WTC11 (cell line): ENCODE results near the gene NUB1. TPM values are rescaled to one million over a fixed set of nuclear protein-coding genes. Genes with fewer than 3 reads are reported as not detected.
A peak's percentile ranks its signal among the peaks of the same experiment; 100 is the strongest.

Experiments
- ATAC-seq: fragments of 200-7000 bp; cut with Tn5 transposase; 2 replicates; pipeline ENCODE4 v1.10.0; 2021; ENCODE audit warnings: mild to moderate bottlenecking, moderate library complexity
- Bru-seq: library from RNA; stranded (reverse); fragments of 400-500 nt; gene quantifications from one replicate; lab custom pipeline; 2021; lab: Mats Ljungman, UMichigan
- CTCF ChIA-PET: fragments of 300-600 bp; sonication (Branson Sonifier 250); formaldehyde crosslinking; loops from one replicate; lab custom pipeline; 2021; ENCODE audit warnings: antibody characterized with exemption; lab: Charles Lee
- POLR2A ChIA-PET: fragments of 350-600 bp; sonication (Branson Sonifier 250); formaldehyde crosslinking; loops from one replicate; lab custom pipeline; 2021; ENCODE audit warnings: antibody characterized with exemption; lab: Charles Lee
- DNase-seq: peaks from one replicate; pipeline ENCODE4 v3.0.0; 2021; ENCODE audit warnings: low spot score
- H3K27ac Mint-ChIP-seq: 2 replicates; pipeline ENCODE4 v1.8.0; 2021; ENCODE audit warnings: mixed read lengths
- H3K27me3 Mint-ChIP-seq: 2 replicates; pipeline ENCODE4 v1.8.0; 2021; ENCODE audit warnings: low read depth, mild to moderate bottlenecking, moderate library complexity, mixed read lengths
- H3K36me3 Mint-ChIP-seq: 2 replicates; pipeline ENCODE4 v1.8.0; 2021; ENCODE audit warnings: mixed read lengths
- H3K4me1 Mint-ChIP-seq: 2 replicates; pipeline ENCODE4 v1.8.0; 2022; ENCODE audit warnings: mixed read lengths
- H3K4me3 Mint-ChIP-seq: 2 replicates; pipeline ENCODE4 v1.8.0; 2021; ENCODE audit warnings: mild to moderate bottlenecking, moderate library complexity, mixed read lengths
- H3K9me3 Mint-ChIP-seq: 2 replicates; pipeline ENCODE4 v1.8.0; 2021; ENCODE audit warnings: mixed read lengths
- CBFB ChIP-seq: sonication (generic); formaldehyde crosslinking; IDR thresholded peaks from 2 replicates; pipeline ENCODE4 v1.8.1; 2022; ENCODE audit warnings: mild to moderate bottlenecking, low read depth, missing genetic modification reagents
- CREM ChIP-seq: sonication (generic); formaldehyde crosslinking; IDR thresholded peaks from 2 replicates; pipeline ENCODE4 v1.8.1; 2022; ENCODE audit warnings: mild to moderate bottlenecking, missing genetic modification reagents, moderate library complexity
- CTCF ChIP-seq: fragments of 200-600 bp; IDR thresholded peaks from 2 replicates; pipeline ENCODE4 v1.8.0; 2022; ENCODE audit warnings: antibody characterized with exemption
- ELF4 ChIP-seq: sonication (generic); formaldehyde crosslinking; IDR thresholded peaks from 2 replicates; pipeline ENCODE4 v1.8.1; 2022; ENCODE audit warnings: low read depth, mild to moderate bottlenecking, moderate library complexity, missing genetic modification reagents
- ERG ChIP-seq: fragments of 250-450 bp; sonication (Bioruptor Pico); IDR thresholded peaks from 2 replicates; pipeline ENCODE4 v1.8.0; 2021; ENCODE audit warnings: mild to moderate bottlenecking
- ETV6 ChIP-seq: sonication (generic); formaldehyde crosslinking; IDR thresholded peaks from 2 replicates; pipeline ENCODE4 v1.8.1; 2022; ENCODE audit warnings: mild to moderate bottlenecking, missing genetic modification reagents
- FOXJ3 ChIP-seq: sonication (generic); formaldehyde crosslinking; IDR thresholded peaks from 2 replicates; pipeline ENCODE4 v1.9.0; 2021; ENCODE audit warnings: missing genetic modification reagents, mild to moderate bottlenecking, borderline replicate concordance
- FOXK1 ChIP-seq: sonication (generic); formaldehyde crosslinking; IDR thresholded peaks from 2 replicates; pipeline ENCODE4 v1.8.0; 2022; ENCODE audit warnings: mild to moderate bottlenecking, moderate library complexity, missing genetic modification reagents
- FOXP1 ChIP-seq: sonication (generic); formaldehyde crosslinking; IDR thresholded peaks from 2 replicates; pipeline ENCODE4 v1.8.0; 2022; ENCODE audit warnings: missing genetic modification reagents, mild to moderate bottlenecking, moderate library complexity, borderline replicate concordance
- MAX ChIP-seq: sonication (generic); formaldehyde crosslinking; IDR thresholded peaks from 2 replicates; pipeline ENCODE4 v1.8.0; 2022; ENCODE audit warnings: mild to moderate bottlenecking, missing genetic modification reagents
- MXD4 ChIP-seq: fragments of 250-450 bp; sonication (Bioruptor Pico); IDR thresholded peaks from 2 replicates; pipeline ENCODE4 v1.8.0; 2021; ENCODE audit warnings: mild to moderate bottlenecking, moderate library complexity, borderline replicate concordance
- NFE2L1 ChIP-seq: sonication (generic); formaldehyde crosslinking; IDR thresholded peaks from 2 replicates; pipeline ENCODE4 v1.8.1; 2023; ENCODE audit warnings: missing genetic modification reagents
- NFYB ChIP-seq: sonication (generic); formaldehyde crosslinking; conservative IDR thresholded peaks from 2 replicates; pipeline ENCODE4 v1.8.0; 2022; ENCODE audit warnings: low read depth, missing genetic modification reagents
- NR1H2 ChIP-seq: sonication (generic); formaldehyde crosslinking; IDR thresholded peaks from 2 replicates; pipeline ENCODE4 v1.9.0; 2021; ENCODE audit warnings: mild to moderate bottlenecking, moderate library complexity, missing genetic modification reagents
- NR3C1 ChIP-seq: sonication (generic); formaldehyde crosslinking; conservative IDR thresholded peaks from 2 replicates; pipeline ENCODE4 v1.8.1; 2023; ENCODE audit warnings: low read depth, mild to moderate bottlenecking, missing genetic modification reagents
- OVOL2 ChIP-seq: fragments of 250-450 bp; sonication (Bioruptor Pico); IDR thresholded peaks from 2 replicates; pipeline ENCODE4 v1.9.0; 2021; ENCODE audit warnings: mild to moderate bottlenecking, borderline replicate concordance
- RORB ChIP-seq: fragments of 250-450 bp; sonication (Bioruptor Pico); IDR thresholded peaks from 2 replicates; pipeline ENCODE4 v1.9.0; 2021; ENCODE audit warnings: mild to moderate bottlenecking
- SMAD3 ChIP-seq: sonication (generic); formaldehyde crosslinking; IDR thresholded peaks from 2 replicates; pipeline ENCODE4 v1.8.0; 2022; ENCODE audit warnings: missing genetic modification reagents, mild to moderate bottlenecking, borderline replicate concordance
- ZBTB21 ChIP-seq: sonication (generic); formaldehyde crosslinking; IDR thresholded peaks from 2 replicates; pipeline ENCODE4 v1.8.1; 2023; ENCODE audit warnings: mild to moderate bottlenecking, missing genetic modification reagents, borderline replicate concordance
- ZBTB43 ChIP-seq: sonication (generic); formaldehyde crosslinking; IDR thresholded peaks from 2 replicates; pipeline ENCODE4 v1.8.1; 2023; ENCODE audit warnings: mild to moderate bottlenecking, missing genetic modification reagents
- ZNF317 ChIP-seq: sonication (generic); formaldehyde crosslinking; IDR thresholded peaks from 2 replicates; pipeline ENCODE4 v1.8.1; 2023; ENCODE audit warnings: low read depth, mild to moderate bottlenecking, moderate library complexity, missing genetic modification reagents, borderline replicate concordance
- ZNF396 ChIP-seq: fragments of 250-450 bp; sonication (Bioruptor Pico); IDR thresholded peaks from 2 replicates; pipeline ENCODE4 v1.8.0; 2021; ENCODE audit warnings: mild to moderate bottlenecking, moderate library complexity, borderline replicate concordance
- ZNF416 ChIP-seq: fragments of 250-450 bp; sonication (Bioruptor Pico); IDR thresholded peaks from 2 replicates; pipeline ENCODE4 v1.9.0; 2021; ENCODE audit warnings: mild to moderate bottlenecking, inconsistent platforms
- ZNF512 ChIP-seq: sonication (generic); formaldehyde crosslinking; IDR thresholded peaks from 2 replicates; pipeline ENCODE4 v1.8.1; 2022; ENCODE audit warnings: missing genetic modification reagents, borderline replicate concordance
- ZNF671 ChIP-seq: fragments of 250-450 bp; sonication (Bioruptor Pico); IDR thresholded peaks from 2 replicates; pipeline ENCODE4 v1.8.0; 2021; ENCODE audit warnings: mild to moderate bottlenecking
- long read RNA-seq, 3 experiments: library from RNA in 1 of 3; library from capped mRNA in 1 of 3; library from polyadenylated mRNA in 1 of 3; unstranded in 2 of 3; stranded (forward) in 1 of 3; transcript quantifications; one replicate each; pipeline ENCODE4 v2.0.0, GENCODE V29; 2021
- total RNA-seq: library from RNA; stranded (reverse); gene quantifications from 3 replicates; pipeline ENCODE4 v1.2.3, GENCODE V29; 2021
- TF ChIP-seq, protein P1 (sequence below): fragments of 250-450 bp; sonication (Bioruptor Pico); IDR thresholded peaks from 2 replicates; pipeline ENCODE4 v1.9.0; 2021; ENCODE audit warnings: mild to moderate bottlenecking

Gene NUB1
- total RNA-seq: 31.2 to 38.3 TPM (median 33.5 TPM) in 3 replicates
- percentile 76 among the genes with signal in this experiment for Bru-seq, nascent RNA
- long read RNA-seq, experiment 1, transcript NUB1-212 (15 exons, 3,210 nt): minor isoform, 11 of 183 reads
- long read RNA-seq, experiment 1, transcript NUB1-201 (15 exons, 3,180 nt): minor isoform, 37 of 183 reads
- long read RNA-seq, experiment 1, transcript NUB1-203 (9 exons, 1,703 nt): major isoform, 57 of 183 reads
- long read RNA-seq, experiment 1, partial matches to known transcripts: 34 of 183 reads
- long read RNA-seq, experiment 1, other reads (novel, unspliced or antisense): 42 of 183 reads
- long read RNA-seq, experiment 2, transcript NUB1-203 (9 exons, 1,703 nt): major isoform, 9 of 55 reads
- long read RNA-seq, experiment 2, partial matches to known transcripts: 24 of 55 reads
- long read RNA-seq, experiment 2, other reads (novel, unspliced or antisense): 20 of 55 reads
- long read RNA-seq, experiment 3, transcript NUB1-201 (15 exons, 3,180 nt): minor isoform, 8 of 123 reads
- long read RNA-seq, experiment 3, transcript NUB1-203 (9 exons, 1,703 nt): major isoform, 61 of 123 reads
- long read RNA-seq, experiment 3, partial matches to known transcripts: 26 of 123 reads
- long read RNA-seq, experiment 3, other reads (novel, unspliced or antisense): 27 of 123 reads

- H3K4me1 Mint-ChIP-seq: peaks cover 3% of the 10 kb centered on the region; the same call in 1 of the 2 replicates
- H3K4me3 Mint-ChIP-seq: peak within 1 kb of the TSS; percentile 76
- H3K27ac Mint-ChIP-seq: peak within 1 kb of the TSS; percentile 76; the same call in 1 of the 2 replicates
- CTCF ChIA-PET: interaction anchor here (0.9 to 2.3 kb wide), 13 partner anchors 10 to 114 kb away, joined by 3 to 35 read pairs (median 4); partner anchors contain the start of gene ABCF2
- ATAC-seq (peak; percentile 97), DNase-seq (peak; percentile 93)
- H3K27me3 Mint-ChIP-seq: peaks cover 14% of the 10 kb centered on the region
- POLR2A ChIA-PET: interaction anchor here (1.3 to 1.4 kb wide), 2 partner anchors 37 to 39 kb away, joined by 3 to 9 read pairs; no protein-coding TSS in a partner anchor
- H3K36me3 Mint-ChIP-seq: peaks cover 7% of the 10 kb centered on the region
- 0 out of 2 replicates have a peak, but pooled peaks cover 3% of the 10 kb centered on the region for H3K9me3 Mint-ChIP-seq
- no peak for TF ChIP-seq NFYB (CRISPR knock-in tag)
- TF ChIP-seq CREM (CRISPR knock-in tag): peak; percentile 64; the same call in 1 of the 2 replicates
- no peak for TF ChIP-seq ZNF317 (CRISPR knock-in tag)
- peak; percentile 100 for TF ChIP-seq FOXK1 (CRISPR knock-in tag)
- TF ChIP-seq RORB (CRISPR knock-in tag): no peak
- TF ChIP-seq CBFB (CRISPR knock-in tag): no peak
- TF ChIP-seq OVOL2: no peak
- TF ChIP-seq CTCF: no peak
- TF ChIP-seq MXD4 (CRISPR knock-in tag): no peak
- TF ChIP-seq ZBTB21 (CRISPR knock-in tag): no peak
- no peak for TF ChIP-seq ZNF671
- no peak for TF ChIP-seq ZNF416 (CRISPR knock-in tag)
- peak; percentile 92 for TF ChIP-seq ETV6 (CRISPR knock-in tag)
- 0 out of 2 replicates have a peak, but pooled peaks have one; percentile 20 for TF ChIP-seq ZBTB43 (CRISPR knock-in tag)
- TF ChIP-seq SMAD3 (CRISPR knock-in tag): peak; percentile 12; the same call in 1 of the 2 replicates
- TF ChIP-seq FOXJ3 (CRISPR knock-in tag): no peak
- TF ChIP-seq ELF4: no peak
- peak; percentile 73; the same call in 1 of the 2 replicates for TF ChIP-seq MAX (CRISPR knock-in tag)
- TF ChIP-seq ERG (CRISPR knock-in tag): no peak
- TF ChIP-seq NFE2L1 (CRISPR knock-in tag): no peak
- no peak for TF ChIP-seq ZNF396 (CRISPR knock-in tag)
- no peak for TF ChIP-seq ZNF512 (CRISPR knock-in tag)
- TF ChIP-seq NR3C1 (CRISPR knock-in tag): no peak
- TF ChIP-seq NR1H2 (CRISPR knock-in tag): no peak
- peak; percentile 73 for TF ChIP-seq FOXP1 (CRISPR knock-in tag)
- TF ChIP-seq, protein P1, sequence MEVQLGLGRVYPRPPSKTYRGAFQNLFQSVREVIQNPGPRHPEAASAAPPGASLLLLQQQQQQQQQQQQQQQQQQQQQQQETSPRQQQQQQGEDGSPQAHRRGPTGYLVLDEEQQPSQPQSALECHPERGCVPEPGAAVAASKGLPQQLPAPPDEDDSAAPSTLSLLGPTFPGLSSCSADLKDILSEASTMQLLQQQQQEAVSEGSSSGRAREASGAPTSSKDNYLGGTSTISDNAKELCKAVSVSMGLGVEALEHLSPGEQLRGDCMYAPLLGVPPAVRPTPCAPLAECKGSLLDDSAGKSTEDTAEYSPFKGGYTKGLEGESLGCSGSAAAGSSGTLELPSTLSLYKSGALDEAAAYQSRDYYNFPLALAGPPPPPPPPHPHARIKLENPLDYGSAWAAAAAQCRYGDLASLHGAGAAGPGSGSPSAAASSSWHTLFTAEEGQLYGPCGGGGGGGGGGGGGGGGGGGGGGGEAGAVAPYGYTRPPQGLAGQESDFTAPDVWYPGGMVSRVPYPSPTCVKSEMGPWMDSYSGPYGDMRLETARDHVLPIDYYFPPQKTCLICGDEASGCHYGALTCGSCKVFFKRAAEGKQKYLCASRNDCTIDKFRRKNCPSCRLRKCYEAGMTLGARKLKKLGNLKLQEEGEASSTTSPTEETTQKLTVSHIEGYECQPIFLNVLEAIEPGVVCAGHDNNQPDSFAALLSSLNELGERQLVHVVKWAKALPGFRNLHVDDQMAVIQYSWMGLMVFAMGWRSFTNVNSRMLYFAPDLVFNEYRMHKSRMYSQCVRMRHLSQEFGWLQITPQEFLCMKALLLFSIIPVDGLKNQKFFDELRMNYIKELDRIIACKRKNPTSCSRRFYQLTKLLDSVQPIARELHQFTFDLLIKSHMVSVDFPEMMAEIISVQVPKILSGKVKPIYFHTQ (CRISPR knock-in tag): no peak
These were observed at the start of gene NUB1 for GRCh38 chr7:151341357-151342101. Gene NUB1 (plus strand): TSS chr7:151341812. CDS start chr7:151345350, 3,538 bp downstream.
